CD4-positive, alpha-beta T cell treated with Interleukin-6 for 4 hours (primary cell): ENCODE results near the gene FLACC1.
"Not testable (repeated sequence)": the region's sequence is repeated elsewhere in the genome, so short reads cannot be mapped to it uniquely, and the experiment has no call there.

Source experiments
- DNase-seq: peaks from one replicate; pipeline ENCODE4 v3.0.0-alpha.2; 2020; ENCODE audit warnings: mixed read lengths

Gene FLACC1

DNA sequence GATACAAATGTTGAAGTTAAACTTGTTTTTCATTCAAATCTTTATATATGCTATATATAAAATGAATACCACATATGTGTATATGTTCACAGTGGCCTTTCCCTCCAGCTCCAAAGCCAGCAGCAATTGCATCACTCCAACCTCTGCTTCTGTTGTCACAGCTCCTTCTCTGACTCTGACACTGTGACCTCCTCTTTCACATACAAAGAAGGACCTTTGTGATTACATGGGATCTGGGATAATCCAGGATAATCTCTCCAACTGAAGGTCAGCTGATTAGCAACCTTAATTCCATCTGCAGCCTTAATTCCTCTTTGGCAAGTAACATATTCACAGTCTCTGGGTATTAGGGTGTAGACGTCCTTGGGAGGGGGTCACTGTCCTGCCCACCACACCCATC, 8.4 kb downstream of the FLACC1 start:
- DNase-seq: no peak

DNA sequence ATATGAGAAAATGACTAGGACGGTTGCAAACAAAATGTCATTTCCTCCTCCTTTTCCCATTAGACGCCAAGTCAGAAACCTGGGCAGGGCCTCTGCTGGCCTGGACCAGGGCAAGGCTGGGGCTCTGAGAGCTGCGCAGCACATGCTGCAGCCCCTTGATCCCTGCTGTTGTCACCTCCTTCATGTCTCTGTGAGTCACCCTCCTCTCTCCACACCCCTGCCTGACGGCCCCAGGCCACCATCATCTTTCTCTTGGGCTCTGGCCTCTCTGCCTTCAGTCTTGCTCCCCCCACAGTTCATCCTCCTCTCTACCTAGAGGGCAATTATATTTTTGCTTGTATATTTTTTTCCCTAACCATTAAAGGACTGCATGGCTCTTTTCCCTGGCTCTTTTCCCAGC, 10.0 kb downstream of the FLACC1 start:
- no peak for DNase-seq

DNA sequence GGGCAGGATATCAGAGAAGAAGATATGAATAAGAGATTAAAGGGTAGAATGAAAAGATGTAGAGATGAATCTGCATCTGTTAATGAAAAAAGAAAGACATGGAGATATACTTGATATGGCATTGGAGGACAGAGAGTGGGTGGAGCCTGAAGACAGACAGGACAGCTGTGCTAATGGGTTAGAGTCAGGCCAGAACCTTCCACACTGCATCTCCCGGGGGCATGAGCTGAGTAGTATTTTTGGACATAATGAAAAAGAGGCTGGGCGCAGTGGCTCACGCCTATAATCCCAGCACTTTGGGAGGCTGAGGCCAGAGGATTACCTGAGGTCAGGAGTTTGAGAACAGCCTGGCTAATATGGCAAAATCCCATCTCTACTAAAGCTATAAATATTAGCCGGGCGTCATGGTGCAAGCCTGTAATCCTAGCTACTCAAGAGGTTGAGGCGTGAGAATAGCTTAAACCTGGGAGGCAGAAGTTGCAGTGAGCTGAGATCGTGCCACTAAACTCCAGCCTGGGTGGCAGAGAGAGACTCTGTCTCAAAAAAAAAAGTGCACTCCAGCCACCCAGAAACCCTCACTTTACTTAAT, 11.4 kb downstream of the FLACC1 start:
- DNase-seq: no peak

DNA sequence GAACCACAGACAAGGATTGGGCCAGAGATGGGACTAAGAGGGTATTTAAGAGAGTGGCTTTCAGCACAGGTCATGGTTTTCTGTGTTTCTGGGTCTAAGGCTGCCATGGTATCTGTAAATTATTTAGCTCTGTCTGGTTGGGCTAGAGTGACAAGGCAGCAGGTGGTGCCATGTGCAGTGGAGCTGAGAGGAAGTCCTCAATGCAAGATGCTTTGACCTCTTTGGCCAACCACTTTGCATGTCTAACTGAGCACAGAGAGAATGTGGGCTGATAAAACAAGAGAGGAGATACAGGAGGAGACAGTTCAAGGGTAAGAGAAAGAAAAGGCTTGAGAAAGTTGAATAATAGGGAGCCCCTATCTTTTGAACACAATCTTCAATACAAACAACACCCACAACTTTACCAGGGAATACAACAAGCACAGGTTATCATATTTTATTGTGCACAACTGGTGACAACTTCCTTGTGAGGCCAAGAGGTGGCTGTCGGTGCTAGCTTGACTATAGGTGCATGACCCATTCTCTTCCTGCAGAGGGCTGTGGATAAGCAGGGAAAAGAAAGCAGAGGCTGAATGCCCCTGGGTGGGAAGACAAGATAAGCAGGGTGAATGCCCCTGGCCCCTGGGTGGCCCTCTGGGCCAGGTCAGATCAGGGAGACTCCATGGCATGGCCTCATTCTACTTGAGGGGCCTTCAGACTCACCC, 12.3 kb downstream of the FLACC1 start:
- no peak for DNase-seq

- no peak for DNase-seq
Measured at GRCh38 chr2:201343559-201343958, 13.6 kb downstream of the FLACC1 start.

DNA sequence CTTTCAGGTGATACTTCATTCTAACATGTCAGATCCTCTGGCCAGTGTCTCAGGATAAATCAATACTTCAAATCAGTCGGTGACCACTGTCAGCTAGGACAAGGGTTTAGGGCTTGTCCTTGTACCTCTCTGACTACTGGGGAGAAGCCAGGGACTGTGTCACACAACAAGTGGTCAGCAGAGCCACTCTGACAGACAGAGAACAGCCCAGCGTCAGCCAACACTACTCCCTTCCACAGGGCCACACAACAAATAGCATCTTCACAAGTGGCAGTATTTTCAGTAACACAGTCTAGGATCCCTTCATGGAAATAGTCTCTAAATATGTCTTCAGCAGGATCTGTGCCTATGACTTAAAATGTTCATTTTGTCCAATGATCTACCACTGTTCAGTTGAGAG, 14.2 kb downstream of the FLACC1 start:
- no peak for DNase-seq

DNA sequence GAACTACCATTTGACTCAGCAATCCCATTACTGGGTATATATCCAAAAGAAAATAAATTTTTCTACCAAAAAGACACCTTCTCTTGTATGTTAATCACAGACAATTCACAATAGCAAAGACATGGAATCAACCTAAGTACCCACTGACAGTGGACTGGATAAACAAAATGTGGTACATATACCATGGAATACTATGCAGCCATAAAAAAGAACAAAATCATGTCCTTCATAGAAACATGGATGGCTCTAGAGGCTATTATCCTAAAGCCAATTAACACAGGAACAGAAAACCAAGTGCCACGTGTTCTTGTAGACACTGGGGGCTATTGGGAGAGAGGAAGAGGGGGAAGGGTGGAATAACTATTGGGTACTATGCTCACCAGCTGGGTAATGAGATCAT, 27.7 kb downstream of the FLACC1 start:
- DNase-seq: no peak

GRCh38 chr2:201327678-201328077, 29.5 kb downstream of the FLACC1 start:
- DNase-seq: no peak

DNA sequence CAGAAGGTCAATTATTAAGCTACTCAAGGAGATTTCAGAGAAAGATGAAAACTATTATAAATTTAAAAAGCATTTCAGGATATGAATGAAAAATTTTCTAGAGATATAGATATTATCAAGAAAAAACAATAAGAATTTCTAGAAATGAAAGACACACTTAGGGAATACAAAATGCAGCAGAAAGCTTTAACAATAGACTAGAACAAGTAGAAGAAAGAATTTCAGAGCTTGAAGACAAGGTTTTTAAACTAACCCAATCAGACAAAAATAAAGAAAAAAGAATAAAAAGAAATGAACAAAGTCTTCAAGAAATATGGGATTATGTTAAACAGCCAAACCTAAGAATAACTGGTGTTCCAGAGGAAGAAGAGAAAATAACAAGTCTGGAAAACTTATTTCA, 34.4 kb downstream of the FLACC1 start:
- DNase-seq: no peak

DNA sequence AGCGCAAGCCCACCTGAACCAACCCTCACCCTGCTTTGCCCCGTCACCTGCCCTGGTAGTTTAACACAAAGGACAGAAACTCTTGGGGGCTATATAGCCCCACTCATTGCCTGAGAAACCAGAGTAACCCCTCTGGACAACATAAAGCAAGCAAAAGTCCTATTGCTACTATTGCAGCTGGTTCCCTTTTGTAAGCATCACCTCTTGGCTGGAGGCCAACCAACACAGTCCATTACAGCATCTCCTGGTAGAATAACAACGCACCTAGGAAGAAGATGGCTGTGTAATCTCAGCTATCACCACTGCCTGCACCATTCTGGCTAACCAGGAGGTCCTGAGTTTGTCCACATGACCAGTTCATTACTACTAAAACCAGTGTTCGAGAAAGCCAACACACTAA, 36.4 kb downstream of the FLACC1 start:
- DNase-seq: no peak

GRCh38 chr2:201320257-201320656, 36.9 kb downstream of the FLACC1 start:
- no peak for DNase-seq

DNA sequence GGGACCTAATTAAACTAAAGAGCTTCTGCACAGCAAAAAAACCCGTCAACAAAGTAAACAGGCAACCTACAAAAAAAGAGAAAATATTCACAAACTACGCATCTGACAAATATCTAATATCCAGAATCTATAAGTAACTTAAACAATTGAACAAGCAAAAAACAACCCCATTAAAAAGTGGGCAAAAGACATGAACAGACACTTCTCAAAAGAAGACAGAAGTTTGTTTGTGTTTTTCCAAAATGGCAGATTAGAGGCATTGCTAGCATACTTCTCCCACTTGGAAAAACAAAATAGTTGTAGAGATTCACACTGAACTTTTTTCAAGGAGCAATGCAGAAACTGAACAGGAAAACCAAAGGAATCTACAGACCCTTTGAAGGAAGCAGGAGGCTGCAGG, 37.6 kb downstream of the FLACC1 start:
- no peak for DNase-seq

DNA sequence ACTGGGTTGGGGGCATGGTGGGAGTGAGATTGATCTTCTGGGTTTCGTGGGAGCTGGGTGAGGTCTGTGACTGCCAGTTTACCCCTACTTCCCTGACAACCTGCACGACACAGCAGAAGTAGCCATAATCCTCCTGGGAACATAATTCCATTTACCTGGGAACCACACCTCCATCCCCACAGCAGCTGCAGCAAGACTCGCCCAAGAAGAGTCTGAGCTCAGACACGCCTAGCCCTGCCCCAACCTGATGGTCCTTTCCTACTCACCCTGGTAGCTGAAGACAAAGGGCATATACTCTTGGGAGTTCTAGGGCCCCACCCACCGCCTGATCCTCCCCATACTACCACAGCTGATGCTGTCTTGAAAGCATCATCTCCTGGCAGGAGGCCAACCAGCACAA, 43.8 kb downstream of the FLACC1 start:
- DNase-seq: no peak

GRCh38 chr2:201308914-201309313, 48.2 kb downstream of the FLACC1 start:
- no peak for DNase-seq

DNA sequence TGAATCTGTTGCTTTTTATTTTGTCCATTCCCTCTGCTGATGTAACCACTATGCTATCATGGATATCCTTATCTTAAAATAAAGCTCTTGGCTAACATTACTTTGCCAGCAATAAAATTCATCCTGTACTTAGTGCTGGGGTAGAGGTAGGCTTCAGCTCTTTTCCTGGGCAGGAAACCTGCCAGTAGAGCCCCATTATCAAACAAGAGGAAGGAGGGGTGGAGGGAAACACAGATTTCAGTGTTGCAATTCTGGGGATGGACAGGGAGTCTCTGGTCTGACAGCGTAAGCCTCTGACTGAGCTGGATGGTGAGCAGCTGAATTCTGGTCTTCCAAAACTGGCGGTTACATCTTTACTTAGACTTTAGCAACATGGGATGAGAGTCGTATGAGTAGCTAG, 49.3 kb downstream of the FLACC1 start:
- no peak for DNase-seq

GRCh38 chr2:201299929-201300328, 57.2 kb downstream of the FLACC1 start:
- not testable (repeated sequence) for DNase-seq

- DNase-seq: no peak
Measured at GRCh38 chr2:201298462-201299052, 58.6 kb downstream of the FLACC1 start.

- DNase-seq: not testable (repeated sequence)
Measured at GRCh38 chr2:201290457-201291148, 66.5 kb downstream of the FLACC1 start.

- no peak for DNase-seq
Measured at GRCh38 chr2:201285499-201285898, 71.6 kb downstream of the FLACC1 start.

GRCh38 chr2:201280191-201281040, 76.7 kb downstream of the FLACC1 start:
- no peak for DNase-seq

DNA sequence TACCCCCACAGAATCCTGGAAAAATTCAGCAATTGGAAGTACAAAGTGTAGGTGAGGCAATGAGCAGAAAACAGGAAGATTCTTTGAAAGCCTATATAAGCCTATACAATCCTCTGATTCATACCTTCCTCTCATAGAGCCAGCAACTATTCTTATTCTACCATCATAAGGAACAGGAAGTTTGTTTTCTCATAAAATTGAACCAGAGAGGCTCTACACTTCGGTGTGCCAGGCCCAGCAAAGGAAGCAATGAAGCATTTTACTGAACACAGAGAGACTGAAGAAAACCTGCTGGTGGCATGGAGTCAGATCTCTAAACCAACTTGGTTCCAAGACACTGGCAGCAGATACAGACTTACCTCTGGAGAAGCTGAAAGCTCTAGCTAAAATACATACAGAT, 78.1 kb downstream of the FLACC1 start:
- no peak for DNase-seq

DNA sequence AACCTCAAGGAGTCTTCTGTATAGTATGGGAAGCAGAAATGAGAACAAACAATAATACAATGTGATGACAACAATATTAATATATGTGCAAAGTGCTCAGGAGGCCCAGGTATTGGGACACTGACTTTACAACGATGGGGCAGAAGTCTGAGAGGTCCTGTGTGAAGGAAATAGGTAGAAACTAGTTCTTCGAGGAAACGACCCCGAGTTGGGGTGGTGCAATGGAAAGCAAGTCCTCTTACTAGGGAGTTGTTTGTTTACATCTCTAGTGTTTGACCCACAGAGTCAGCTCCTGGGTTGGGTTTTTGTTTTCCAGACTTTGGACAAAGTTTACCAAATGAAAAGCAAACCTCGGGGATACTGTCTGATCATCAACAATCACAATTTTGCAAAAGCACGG, 80.6 kb downstream of the FLACC1 start:
- DNase-seq: no peak

DNA sequence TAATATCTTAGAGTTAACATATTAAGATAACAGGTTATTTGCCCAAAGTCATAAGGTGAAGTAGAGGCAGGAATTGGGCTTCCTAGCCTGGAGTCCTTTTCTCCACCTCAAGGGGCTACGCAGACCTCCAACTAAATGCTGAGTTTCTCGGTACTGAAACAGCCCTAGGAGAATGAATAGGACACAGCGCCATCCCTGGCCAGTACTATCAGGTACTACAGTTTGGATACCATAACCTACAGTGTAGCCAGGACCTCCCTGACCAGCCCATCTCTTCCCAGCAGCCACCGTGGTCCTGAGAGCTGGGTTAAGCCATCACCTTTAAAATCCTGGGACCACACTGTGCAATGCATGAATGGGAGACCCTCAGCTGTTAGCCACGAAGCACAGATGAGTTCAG, 81.2 kb downstream of the FLACC1 start:
- DNase-seq: no peak
